NAMALWA (cell line): ENCODE data around the gene COPE.
A peak's percentile ranks its signal among the peaks of the same experiment; 100 is the strongest.

Source experiments
- DNase-seq: peaks from one replicate; pipeline ENCODE4 v3.0.0-alpha.2; 2015; ENCODE audit warnings: low spot score

COPE gene

GRCh38 chr19:18895038-18895823, 24.0 kb downstream of the COPE start:
- DNase-seq: no peak

DNA sequence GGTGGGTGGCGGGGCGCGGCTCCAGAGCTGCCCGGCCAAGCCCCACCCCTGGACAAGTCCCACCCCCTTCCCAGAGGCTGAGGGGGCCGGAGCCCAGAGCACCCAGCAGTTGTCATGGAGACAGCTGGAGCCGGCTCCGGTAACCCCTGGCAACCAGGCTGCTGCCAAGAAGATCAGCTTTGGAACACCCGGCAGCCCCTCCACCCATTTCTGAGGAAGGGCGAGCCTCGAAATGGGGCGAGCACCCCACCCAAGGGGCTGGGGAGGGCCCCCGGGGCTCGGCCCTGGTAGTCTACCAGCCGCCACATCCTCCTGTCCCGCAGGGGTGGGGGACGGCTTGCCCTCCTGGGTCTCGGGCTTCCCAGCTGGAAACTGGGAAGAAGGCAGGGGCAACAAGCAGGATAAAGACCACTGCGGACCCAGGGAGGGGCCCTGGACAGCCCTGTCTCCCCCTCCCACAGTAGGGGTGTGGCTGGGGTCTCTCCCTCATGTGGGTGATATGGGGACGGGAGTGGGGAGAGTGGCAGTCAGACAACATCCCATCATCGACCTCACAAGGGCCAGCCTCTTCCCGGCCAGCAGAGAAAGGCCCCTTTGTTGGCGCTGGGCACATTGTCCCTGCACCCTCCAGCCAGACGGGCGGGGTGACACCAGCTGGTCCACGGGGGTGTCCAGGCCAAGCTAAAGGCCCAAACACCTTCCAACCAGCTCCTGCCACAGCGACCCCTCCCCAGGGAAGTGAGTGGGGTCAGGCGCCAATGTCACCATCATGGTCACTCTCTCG, 24.7 kb downstream of the COPE start:
- DNase-seq: no peak

DNA sequence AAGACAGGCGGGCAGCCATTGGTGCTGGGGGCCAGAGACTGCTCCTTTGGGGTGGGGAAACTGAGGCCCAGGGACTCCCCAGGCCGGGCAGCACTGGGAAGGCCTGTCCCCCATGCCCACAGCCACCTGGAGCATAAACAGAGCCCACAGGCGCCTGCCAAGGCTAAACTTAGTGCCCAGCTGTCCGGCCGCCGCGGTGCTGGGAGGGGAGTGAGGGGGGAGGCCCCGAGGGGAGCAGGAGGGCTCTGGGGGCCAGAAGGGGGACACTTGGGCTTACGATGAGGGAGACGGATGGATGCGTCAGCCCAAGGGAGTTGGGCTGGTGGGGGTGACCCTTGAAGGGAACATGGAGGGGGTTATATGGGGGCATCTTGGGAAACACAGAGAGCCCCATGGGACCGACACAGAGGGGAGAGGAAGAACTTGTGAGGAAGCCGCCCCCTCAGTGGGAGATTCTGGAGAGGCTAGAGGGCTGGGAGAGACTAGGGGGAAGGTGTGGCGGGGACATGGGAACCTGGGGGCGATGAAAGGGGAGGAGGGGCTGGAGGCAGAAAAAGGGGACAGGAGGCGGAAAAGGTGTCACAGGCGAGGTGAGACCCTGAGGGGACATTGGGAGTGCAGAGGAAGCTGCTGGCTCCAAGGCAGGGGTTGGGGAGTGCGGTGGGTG, 25.5 kb downstream of the COPE start:
- DNase-seq: no peak

DNA sequence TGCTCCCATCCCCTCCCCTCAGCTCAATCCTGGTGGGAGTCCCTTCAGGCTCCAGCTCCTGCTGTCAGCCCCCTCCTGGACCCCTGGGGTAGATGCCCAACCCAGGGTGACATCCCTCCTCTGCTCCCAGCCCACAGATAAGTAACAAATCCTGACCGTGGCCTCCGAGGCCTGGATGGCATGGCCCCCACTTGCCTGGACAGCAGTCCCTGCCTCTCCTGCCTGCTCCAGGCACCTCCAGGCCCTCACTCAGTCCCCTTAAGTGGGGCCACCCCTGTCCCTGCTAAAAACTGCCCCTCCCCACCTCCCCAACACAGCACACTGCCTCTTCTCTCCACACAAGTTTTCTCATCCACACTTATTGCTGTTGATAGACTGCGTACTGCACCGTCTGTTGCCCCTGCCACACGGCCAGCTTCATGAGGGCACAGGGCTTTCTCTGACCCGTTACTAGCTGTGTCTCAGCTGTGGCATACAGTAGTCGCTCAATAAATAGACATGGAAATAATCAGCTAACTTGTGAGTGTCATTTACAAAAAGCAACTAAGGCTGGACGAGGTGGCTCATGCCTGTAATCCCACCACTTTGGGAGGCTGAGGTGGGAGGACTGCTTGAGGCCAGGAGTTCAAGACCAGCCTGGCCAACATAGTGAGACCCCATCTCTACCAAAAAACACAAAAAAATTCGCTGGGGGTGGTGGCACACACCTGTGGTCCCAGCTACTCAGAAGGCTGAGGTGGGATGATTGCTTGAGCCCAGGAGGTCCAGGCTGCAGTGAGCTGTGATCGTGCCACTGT, 29.0 kb downstream of the COPE start:
- no peak for DNase-seq

DNA sequence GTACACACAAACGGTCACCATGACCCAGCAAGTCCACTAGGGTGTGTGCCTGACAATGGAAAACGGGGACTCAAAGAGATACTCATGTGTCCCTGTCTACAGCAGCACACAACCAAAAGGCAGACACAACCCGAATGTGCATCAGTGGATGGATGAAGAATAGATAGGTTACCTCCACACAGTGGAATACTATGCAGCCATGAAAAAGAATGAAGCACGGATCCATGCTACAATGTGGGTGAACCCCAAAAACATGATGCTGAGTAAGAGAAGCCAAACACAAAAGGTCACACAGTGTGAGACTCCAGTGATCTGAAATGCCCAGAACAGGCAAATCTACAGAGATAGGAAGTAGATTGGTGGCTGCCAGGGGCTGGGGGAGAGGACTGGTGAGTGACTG, 32.2 kb downstream of the COPE start:
- no peak for DNase-seq

DNA sequence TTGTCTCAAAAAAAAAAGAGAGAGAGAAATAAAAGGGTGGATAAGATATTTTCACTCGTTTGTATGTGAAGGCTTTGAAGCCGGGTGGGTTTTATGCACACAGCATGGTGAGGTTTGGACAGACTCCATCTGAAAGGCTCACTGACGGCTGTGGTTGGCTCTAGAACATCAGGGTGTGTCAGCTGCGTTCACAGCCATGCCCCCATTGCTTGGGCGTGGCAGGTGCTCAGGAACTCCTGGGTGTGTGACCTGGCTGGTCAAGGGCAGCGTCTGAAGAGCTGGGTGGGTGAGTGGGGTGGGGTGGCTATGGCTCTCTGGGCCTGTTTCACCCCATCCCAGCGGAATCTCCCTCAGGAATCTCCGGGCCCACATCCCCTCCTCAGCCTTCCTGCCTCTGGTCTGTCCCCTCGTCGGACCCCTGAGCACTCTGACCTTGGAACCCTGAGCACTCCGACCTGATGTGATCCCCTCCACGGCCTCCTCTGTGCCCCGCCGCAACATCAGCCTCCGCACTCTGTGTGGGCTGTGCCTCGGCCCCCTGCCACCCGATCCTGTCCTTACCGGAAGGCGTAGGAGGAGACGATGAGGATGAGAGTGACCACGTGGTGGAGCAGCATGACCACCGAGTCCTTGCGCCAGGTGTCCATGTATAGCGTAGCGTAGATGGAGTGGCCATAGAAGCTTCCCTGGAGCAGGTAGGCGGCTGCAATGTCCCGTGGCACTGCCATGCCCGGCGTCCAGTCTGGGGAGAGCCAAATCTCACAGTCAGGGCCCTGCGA, 35.5 kb downstream of the COPE start:
- peak; percentile 52 for DNase-seq

- no peak for DNase-seq
Measured at GRCh38 chr19:18881491-18881890, 37.7 kb downstream of the COPE start.

DNA sequence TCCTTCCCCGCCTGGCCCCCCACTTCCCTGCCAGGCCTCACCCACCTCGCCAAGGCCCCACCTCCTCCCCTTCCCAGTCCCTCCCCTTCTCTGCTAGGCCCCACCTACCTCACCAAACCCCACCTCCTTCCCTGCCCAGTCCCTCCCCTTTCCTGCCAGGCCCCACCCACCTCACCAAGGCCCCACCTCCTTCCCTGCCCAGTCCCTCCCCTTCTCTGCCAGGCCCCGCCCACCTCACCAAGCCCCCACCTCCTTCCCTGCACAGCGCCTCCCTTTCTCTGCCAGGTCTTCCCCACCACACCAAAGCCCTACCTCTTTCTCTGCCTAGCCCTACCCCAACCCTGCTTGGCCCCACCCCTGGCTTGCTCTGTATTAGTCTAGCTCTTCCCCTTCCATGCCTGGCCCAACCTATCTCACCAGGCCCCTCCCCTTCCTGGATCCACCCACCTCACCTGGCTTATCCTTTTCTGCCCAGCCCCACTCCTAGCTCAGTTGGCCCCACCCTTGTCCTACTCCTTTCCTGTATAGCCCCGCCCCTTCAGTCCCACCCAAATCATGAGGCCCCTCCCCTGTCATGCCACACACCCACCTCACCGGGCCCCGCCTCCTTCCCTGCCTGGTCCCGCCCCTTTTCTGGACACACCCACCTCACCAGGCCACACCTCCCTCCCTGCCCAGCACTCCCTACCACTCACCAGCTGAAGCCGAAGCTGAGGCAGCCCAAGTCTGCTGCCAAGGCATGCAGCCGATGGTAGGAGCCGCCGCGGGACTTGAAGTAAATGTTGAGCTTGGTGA, 39.4 kb downstream of the COPE start:
- peak; percentile 94 for DNase-seq

DNA sequence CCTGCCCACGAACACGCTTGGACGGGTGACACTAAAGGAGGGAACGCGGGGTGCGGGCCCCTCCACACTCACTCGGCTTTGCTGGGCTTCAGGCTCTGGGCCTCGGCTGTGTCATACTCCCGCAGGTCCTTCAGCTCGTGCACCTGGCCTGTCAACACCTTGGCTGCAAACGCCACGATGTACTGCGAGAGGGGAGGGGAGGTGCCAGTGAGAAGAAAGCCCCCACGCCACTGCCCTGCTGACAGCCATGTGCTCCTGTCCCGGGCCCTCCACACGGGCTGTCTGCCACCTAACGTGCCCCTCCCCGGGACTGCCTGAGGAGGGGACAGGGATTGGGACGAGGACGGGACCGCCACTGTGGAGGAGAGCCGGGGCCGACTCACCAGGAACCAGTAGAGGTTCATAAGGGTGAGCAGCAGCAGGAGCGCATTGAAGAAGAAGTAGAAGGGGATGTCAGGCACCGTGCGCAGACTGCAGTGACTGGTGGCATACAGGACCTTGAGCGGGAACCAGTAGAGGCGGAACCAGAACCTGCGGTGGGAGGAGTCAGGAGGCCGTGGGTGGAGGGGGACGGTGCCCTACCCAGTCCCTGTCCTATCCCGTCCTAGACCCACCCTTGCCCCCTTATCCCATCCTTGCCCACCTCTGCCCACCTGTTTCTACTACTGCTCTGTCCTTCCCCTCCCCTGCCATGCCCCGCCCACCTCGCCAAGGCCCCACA, 40.2 kb downstream of the COPE start:
- peak; percentile 42 for DNase-seq

- DNase-seq: no peak
Measured at GRCh38 chr19:18878058-18878797, 41.0 kb downstream of the COPE start.

DNA sequence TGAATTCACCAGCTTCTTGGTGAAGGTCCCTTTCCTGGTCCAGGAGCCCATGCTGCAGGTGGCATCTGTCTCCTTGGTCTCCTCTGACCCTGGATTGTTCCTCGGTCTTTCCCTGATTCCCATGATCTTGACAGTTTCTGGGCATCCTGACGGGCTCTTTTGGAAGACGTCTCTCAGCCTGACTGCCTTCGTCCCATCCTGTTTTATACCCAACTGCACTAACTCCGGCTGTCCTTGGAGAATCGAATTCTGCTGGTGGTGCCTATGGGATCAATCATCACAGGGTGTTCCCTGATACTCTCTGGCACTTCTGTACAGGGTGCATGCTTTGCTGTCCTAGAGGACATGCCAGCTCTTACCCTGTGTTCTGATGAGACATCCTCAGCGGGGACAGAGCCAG, 42.3 kb downstream of the COPE start:
- no peak for DNase-seq

- no peak for DNase-seq
Measured at GRCh38 chr19:18875726-18876125, 43.5 kb downstream of the COPE start.

- no peak for DNase-seq
Measured at GRCh38 chr19:18871543-18871942, 47.6 kb downstream of the COPE start.

GRCh38 chr19:18870531-18871172, 48.5 kb downstream of the COPE start:
- DNase-seq: no peak

GRCh38 chr19:18869781-18870530, 49.2 kb downstream of the COPE start:
- no peak for DNase-seq

GRCh38 chr19:18869023-18869618, 50.1 kb downstream of the COPE start:
- DNase-seq: no peak

- DNase-seq: no peak
Measured at GRCh38 chr19:18868380-18869022, 50.7 kb downstream of the COPE start.
